ENCODE measurements around the gene MCM3AP.

GRCh38 chr21:46191686-46192575, 93.5 kb downstream of the MCM3AP start:
- TF ChIP-seq EZH2 (IDR thresholded peaks at IDR 0.05) (no peak), CTCF (IDR thresholded peaks at IDR 0.05) (no peak), EZH2phosphoT487 (IDR thresholded peaks at IDR 0.05) (no peak)
